ENCODE data around the gene RAB5IF. TPM values are rescaled to one million over a fixed set of nuclear protein-coding genes. Genes with fewer than 3 reads are reported as not detected.

Gene RAB5IF
- total RNA-seq, 2 experiments from 2014 or later: 79.8 to 85.9 TPM

GRCh38 chr20:36654506-36654905, 48.9 kb downstream of the RAB5IF start:
- H3K36me3 Mint-ChIP-seq (ENCODE audit: low read depth): peaks cover 11% of the 10 kb centered on the region
- no peaks in the 10 kb centered on the region for H3K9me3 Mint-ChIP-seq
- DNase-seq: no peak
- H3K4me3 Mint-ChIP-seq: no peak overlapping the region
- H3K27me3 Mint-ChIP-seq (ENCODE audit: low read depth): no peaks in the 10 kb centered on the region
- no peak overlapping the region for H3K27ac Mint-ChIP-seq
- CTCF ChIA-PET: interaction anchor here (1.6 kb wide), 1 partner anchor 232 kb away, joined by 4 read pairs; no protein-coding TSS in a partner anchor
- peaks cover 15% of the 10 kb centered on the region for H3K4me1 Mint-ChIP-seq (ENCODE audit: low read depth)
- intact Hi-C loops (cut with micrococcal nuclease): no loop called here

GRCh38 chr20:36655004-36655403, 49.4 kb downstream of the RAB5IF start:
- Mint-ChIP-seq H3K36me3 (ENCODE audit: low read depth) (peaks cover 11% of the 10 kb centered on the region), H3K27ac (no peak overlapping the region), H3K4me3 (no peak overlapping the region), H3K4me1 (ENCODE audit: low read depth) (peaks cover 15% of the 10 kb centered on the region), H3K9me3 (no peaks in the 10 kb centered on the region), H3K27me3 (ENCODE audit: low read depth) (no peaks in the 10 kb centered on the region)
- no peak for DNase-seq
- CTCF ChIA-PET: interaction anchor here (0.9 to 1.6 kb wide), 2 partner anchors 119 to 232 kb away, joined by 3 to 4 read pairs; partner anchors contain the start of gene DSN1
- intact Hi-C loops (cut with micrococcal nuclease): no loop called here

- Mint-ChIP-seq H3K4me3 (no peak overlapping the region), H3K4me1 (ENCODE audit: low read depth) (peaks cover 15% of the 10 kb centered on the region), H3K36me3 (ENCODE audit: low read depth) (peaks cover 11% of the 10 kb centered on the region), H3K27ac (no peak overlapping the region), H3K27me3 (ENCODE audit: low read depth) (no peaks in the 10 kb centered on the region), H3K9me3 (no peaks in the 10 kb centered on the region)
- DNase-seq: no peak
- CTCF ChIA-PET: interaction anchor here (1.2 kb wide), 1 partner anchor 10 kb away, joined by 5 read pairs; no protein-coding TSS in a partner anchor
- intact Hi-C loops (cut with micrococcal nuclease): no loop called here
Measured at GRCh38 chr20:36656733-36657132, 51.2 kb downstream of the RAB5IF start.

GRCh38 chr20:36658300-36658699, 52.7 kb downstream of the RAB5IF start:
- Mint-ChIP-seq H3K4me3 (no peak overlapping the region), H3K9me3 (no peaks in the 10 kb centered on the region), H3K36me3 (ENCODE audit: low read depth) (peaks cover 8% of the 10 kb centered on the region), H3K27me3 (ENCODE audit: low read depth) (no peaks in the 10 kb centered on the region), H3K27ac (no peak overlapping the region), H3K4me1 (ENCODE audit: low read depth) (peaks cover 15% of the 10 kb centered on the region)
- CTCF ChIA-PET: interaction anchor here (0.6 to 1.4 kb wide), 4 partner anchors 116 to 449 kb away, joined by 3 to 6 read pairs (median 4); partner anchors contain the start of gene DSN1
- intact Hi-C loops (cut with micrococcal nuclease): no loop called here
- DNase-seq: peak; percentile 27

Other genes starting within 250 kb of the RAB5IF start
- gene MYL9, start 64.3 kb upstream of the RAB5IF start, total RNA-seq: not detected
- gene TGIF2, start 32.2 kb upstream of the RAB5IF start, total RNA-seq: 10 to 100 TPM; 32.2 to 33.6 TPM
- 10 to 100 TPM; 44.1 TPM for gene SLA2, start 40.4 kb downstream of the RAB5IF start, total RNA-seq
- gene NDRG3, start 140.3 kb downstream of the RAB5IF start, total RNA-seq: 10 to 100 TPM; 26.1 to 28.2 TPM
- gene DSN1, start 168.0 kb downstream of the RAB5IF start, total RNA-seq: 10 to 100 TPM; 23.0 to 24.7 TPM